BE2C (cell line): ENCODE measurements around the gene CD59.
A peak's percentile ranks its signal among the peaks of the same experiment; 100 is the strongest.

ENCODE experiments used
- DNase-seq: peaks from one replicate; pipeline ENCODE4 v3.0.0-alpha.2; 2020
- H3K27me3 ChIP-seq: fragments of 250-450 bp; sonication (Bioruptor Pico); 2 replicates; pipeline ENCODE4 v1.5.1; 2020; ENCODE audit warnings: mild to moderate bottlenecking
- H3K36me3 ChIP-seq: fragments of 250-450 bp; sonication (Bioruptor Pico); 2 replicates; pipeline ENCODE4 v1.5.1; 2020; ENCODE audit warnings: mild to moderate bottlenecking
- H3K4me1 ChIP-seq: fragments of 250-450 bp; sonication (Bioruptor Pico); 2 replicates; pipeline ENCODE4 v1.5.1; 2020
- H3K4me3 ChIP-seq: 2 replicates; pipeline ENCODE4 v1.5.1; 2011; ENCODE audit warnings: low read depth, low read length
- H3K9me3 ChIP-seq: fragments of 250-450 bp; sonication (Bioruptor Pico); 2 replicates; pipeline ENCODE4 v1.5.1; 2020
- CTCF ChIP-seq: IDR thresholded peaks from 2 replicates; pipeline ENCODE4 v1.5.1; 2012; ENCODE audit warnings: mild to moderate bottlenecking, low read depth, low read length

Gene CD59

GRCh38 chr11:33696931-33697638 lies 39.1 kb downstream of the CD59 start:
- no peak for DNase-seq
- Histone ChIP-seq H3K9me3 (no peaks in the 10 kb centered on the region), H3K36me3 (no peaks in the 10 kb centered on the region), H3K27me3 (no peaks in the 10 kb centered on the region), H3K4me3 (no peak overlapping the region), H3K4me1 (no peaks in the 10 kb centered on the region)
- no peak for TF ChIP-seq CTCF

GRCh38 chr11:33696411-33696810 lies 39.8 kb downstream of the CD59 start:
- Histone ChIP-seq H3K27me3 (no peaks in the 10 kb centered on the region), H3K36me3 (no peaks in the 10 kb centered on the region), H3K9me3 (no peaks in the 10 kb centered on the region), H3K4me3 (no peak overlapping the region), H3K4me1 (no peaks in the 10 kb centered on the region)
- no peak for TF ChIP-seq CTCF
- no peak for DNase-seq

- no peaks in the 10 kb centered on the region for H3K36me3 ChIP-seq
- no peaks in the 10 kb centered on the region for H3K9me3 ChIP-seq
- H3K27me3 ChIP-seq = no peaks in the 10 kb centered on the region
- no peak for TF ChIP-seq CTCF
- H3K4me1 ChIP-seq = no peaks in the 10 kb centered on the region
- DNase-seq = no peak
- no peak overlapping the region for H3K4me3 ChIP-seq
These were observed 41.1 kb downstream of the CD59 start for GRCh38 chr11:33695051-33695566.

GRCh38 chr11:33694346-33695050 lies 41.7 kb downstream of the CD59 start:
- Histone ChIP-seq H3K4me3 (no peak overlapping the region), H3K4me1 (no peaks in the 10 kb centered on the region), H3K27me3 (no peaks in the 10 kb centered on the region), H3K9me3 (no peaks in the 10 kb centered on the region), H3K36me3 (no peaks in the 10 kb centered on the region)
- TF ChIP-seq CTCF = no peak
- peak; percentile 8 for DNase-seq

GRCh38 chr11:33692541-33692940 lies 43.7 kb downstream of the CD59 start:
- Histone ChIP-seq H3K9me3 (no peaks in the 10 kb centered on the region), H3K4me3 (no peak overlapping the region), H3K36me3 (no peaks in the 10 kb centered on the region), H3K27me3 (no peaks in the 10 kb centered on the region), H3K4me1 (no peaks in the 10 kb centered on the region)
- TF ChIP-seq CTCF = no peak
- DNase-seq = no peak

GRCh38 chr11:33692013-33692504 lies 44.2 kb downstream of the CD59 start:
- H3K36me3 ChIP-seq = no peaks in the 10 kb centered on the region
- no peak for TF ChIP-seq CTCF
- H3K27me3 ChIP-seq = no peaks in the 10 kb centered on the region
- no peaks in the 10 kb centered on the region for H3K9me3 ChIP-seq
- H3K4me1 ChIP-seq = no peaks in the 10 kb centered on the region
- DNase-seq = no peak
- H3K4me3 ChIP-seq = no peak overlapping the region
